ELF-1 (cell line): ENCODE results near the gene GRIP2.
"Not testable (repeated sequence)": the region's sequence is repeated elsewhere in the genome, so short reads cannot be mapped to it uniquely, and the experiment has no call there.

Experiments
- DNase-seq: peaks from one replicate; pipeline ENCODE4 v3.0.0-alpha.2; 2016; ENCODE audit warnings: low read depth, low spot score

The GRIP2 gene

DNA sequence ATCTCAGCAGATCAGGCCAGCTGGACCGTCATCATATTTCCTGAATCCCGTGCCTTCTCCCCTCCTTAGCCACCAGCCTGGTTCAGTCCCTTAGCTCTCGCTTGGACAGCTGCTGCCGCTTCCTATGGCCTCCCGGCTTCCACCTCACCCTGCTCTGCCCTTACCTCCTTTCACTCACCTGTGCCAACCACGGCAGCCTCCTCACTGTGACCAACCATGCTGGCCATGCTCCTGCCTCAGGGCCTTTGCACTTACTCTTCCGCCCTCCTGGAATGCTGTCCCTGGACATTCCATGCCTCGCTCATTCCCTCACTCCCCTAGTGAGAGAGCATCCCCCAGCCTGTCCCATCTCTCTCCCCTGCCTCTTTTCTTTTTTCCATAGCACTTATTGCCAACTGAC lies 19.2 kb downstream of the GRIP2 start:
- DNase-seq = peak; percentile 40

GRCh38 chr3:14520149-14520548 lies 20.0 kb downstream of the GRIP2 start:
- DNase-seq = peak; percentile 56

GRCh38 chr3:14519406-14519805 lies 20.7 kb downstream of the GRIP2 start:
- no peak for DNase-seq

GRCh38 chr3:14518893-14519292 lies 21.2 kb downstream of the GRIP2 start:
- DNase-seq = no peak

- no peak for DNase-seq
These were observed 21.7 kb downstream of the GRIP2 start for GRCh38 chr3:14518432-14518802.

- no peak for DNase-seq
These were observed 22.3 kb downstream of the GRIP2 start for GRCh38 chr3:14517601-14518431.

DNA sequence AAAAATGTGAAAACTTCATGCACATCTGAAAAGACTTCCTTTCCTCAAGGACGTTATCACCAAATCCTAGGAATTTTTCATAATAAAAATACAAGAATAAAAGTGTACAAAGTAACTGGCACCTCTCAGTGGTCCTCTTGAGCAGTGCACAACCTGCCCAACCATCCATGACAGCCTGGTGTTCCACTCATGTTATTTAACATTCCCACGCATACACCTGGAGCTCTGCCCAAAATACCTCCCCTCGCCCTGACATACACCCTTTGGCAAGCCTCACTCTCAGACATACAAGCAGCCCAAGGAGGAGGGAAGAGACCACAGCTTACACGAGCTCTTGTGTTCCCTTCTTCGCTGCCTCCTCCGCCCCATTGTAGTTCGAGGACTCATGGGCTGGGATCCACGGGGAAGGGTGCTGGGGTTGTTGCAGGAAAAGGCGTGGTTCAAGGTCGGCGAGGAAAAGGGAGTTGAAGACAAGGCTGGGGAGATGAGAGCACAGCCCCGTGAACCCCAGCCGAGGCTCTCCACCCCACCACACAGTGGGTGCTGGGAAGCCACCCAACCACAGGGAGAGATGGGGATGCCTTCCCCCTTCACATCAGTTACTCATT lies 23.3 kb downstream of the GRIP2 start:
- DNase-seq = no peak

- DNase-seq = not testable (repeated sequence)
These were observed 24.6 kb downstream of the GRIP2 start for GRCh38 chr3:14515526-14515925.

DNA sequence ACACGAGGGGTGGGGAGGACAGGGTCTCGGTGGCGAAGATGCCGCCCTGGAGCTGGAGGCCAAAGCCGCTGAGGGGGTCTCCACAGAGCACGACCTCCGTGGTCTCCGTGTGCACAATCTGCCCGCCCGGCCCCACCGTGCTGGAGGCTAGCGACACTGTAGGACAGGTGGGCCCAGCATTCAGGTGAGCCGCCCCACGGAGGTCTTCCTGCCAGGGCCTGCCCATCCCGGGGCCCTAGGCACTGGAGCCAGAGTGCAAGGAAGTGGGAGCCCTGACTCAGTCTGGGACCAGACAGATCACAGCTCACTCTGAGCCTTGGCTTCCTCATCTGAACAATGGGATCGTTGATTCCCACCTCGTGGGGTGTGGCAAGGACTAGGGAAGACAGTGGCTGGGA lies 25.8 kb downstream of the GRIP2 start:
- no peak for DNase-seq

- no peak for DNase-seq
These were observed 26.4 kb downstream of the GRIP2 start for GRCh38 chr3:14513566-14514322.

GRCh38 chr3:14512942-14513327 lies 27.2 kb downstream of the GRIP2 start:
- no peak for DNase-seq

DNA sequence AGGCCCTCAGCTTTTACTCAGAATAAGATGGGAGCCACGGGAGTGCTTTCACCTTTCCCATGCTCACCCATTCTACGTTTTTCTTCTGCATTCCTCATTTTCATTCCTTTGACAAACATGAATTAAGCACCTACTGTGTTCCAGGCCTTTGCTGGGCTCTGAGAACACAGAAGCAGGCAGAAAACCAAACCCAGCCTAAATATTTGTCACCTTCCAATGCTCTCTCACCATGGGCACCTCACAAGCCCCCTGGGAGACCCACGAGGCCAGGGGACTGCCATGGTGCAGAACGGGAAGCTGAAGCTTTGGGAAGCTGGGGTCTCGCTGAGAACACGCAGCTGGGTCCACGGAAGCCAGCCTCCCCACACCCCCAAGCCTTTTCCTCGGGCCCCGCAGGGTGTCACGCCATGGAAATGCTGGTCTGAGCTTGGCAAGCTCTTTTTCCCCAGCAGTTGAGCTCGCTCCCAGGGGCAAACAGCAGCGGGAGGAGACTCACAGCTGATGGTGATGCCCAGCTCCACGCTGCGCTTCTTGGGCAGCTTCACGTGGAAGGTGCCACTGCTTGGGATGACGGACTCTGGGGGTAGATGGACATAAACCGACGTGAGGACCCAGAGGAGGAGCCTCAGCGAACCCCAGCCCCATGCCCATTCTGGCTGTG lies 27.7 kb downstream of the GRIP2 start:
- DNase-seq = no peak

DNA sequence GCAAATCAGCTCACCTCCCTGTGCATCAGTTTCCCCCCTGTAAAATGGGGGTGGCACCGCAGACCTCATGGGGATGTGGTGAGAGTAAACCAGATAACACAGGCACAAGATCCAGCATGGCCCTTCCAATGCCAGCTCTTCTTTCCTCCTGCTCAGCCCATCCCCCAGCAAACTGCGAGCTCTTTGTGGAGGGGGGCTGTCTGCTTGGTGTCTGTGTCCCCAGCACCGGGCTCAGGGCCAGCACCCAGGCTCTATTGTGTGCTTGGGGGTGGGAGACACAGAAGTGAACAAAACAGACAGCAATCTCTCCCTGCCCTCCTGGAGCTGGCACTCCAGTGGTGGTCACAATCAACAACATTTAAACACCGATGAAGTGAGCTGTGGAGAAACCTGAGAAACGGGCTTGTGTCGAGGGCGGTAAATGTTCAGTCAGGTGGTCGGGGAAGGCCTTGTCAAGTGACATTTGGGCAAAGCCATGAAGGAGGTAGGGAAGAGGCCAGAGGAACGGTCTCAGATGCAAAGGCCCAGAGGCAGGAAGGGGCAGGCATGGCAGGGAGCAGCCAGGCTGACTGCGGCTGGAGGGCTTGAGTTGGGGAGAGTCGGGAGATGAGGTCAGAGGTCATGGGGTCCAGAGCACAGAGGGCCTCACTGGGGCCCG lies 28.4 kb downstream of the GRIP2 start:
- DNase-seq = no peak

DNA sequence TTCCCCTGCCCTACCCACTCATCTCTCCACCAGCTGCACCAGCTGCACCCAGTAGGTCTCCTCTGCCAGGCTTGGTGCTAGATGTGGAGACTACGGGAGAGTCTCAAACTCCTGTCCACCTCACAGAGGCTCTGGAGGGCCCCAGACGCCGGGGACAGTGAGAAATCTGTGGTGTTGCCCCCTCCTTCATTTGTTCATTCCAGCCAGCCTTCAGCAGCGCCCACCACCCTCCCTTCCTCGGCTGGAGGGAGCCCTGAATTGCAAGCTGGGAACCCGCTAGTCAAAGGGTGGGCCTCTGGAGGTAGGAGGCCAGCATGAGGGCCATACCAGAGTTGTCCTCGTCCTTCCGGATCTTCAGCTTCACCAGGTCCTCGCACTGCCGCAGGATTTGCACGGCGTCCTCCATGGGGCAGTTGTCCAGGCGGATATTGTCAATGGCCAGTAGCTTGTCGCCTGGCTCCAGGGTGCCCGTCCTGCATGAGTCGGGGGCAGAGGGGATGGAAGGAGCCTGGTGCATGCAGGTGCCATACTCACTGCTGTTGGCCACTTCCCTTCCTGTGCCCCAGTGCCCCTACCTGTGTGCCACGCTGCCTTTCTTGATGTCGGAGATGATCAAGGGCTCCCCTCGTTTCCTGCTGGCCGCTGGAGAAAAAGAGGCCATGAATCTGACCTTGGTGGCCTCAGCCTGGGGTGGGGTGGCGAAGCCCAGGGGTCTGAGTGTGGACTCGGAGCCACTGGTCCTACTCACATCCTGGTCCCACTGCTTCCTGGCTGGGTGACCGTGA lies 29.1 kb downstream of the GRIP2 start:
- DNase-seq = no peak

- DNase-seq = no peak
These were observed 30.4 kb downstream of the GRIP2 start for GRCh38 chr3:14509796-14510100.

GRCh38 chr3:14508966-14509795 lies 31.0 kb downstream of the GRIP2 start:
- DNase-seq = peak; percentile 90

GRCh38 chr3:14508505-14508819 lies 31.7 kb downstream of the GRIP2 start:
- no peak for DNase-seq

DNA sequence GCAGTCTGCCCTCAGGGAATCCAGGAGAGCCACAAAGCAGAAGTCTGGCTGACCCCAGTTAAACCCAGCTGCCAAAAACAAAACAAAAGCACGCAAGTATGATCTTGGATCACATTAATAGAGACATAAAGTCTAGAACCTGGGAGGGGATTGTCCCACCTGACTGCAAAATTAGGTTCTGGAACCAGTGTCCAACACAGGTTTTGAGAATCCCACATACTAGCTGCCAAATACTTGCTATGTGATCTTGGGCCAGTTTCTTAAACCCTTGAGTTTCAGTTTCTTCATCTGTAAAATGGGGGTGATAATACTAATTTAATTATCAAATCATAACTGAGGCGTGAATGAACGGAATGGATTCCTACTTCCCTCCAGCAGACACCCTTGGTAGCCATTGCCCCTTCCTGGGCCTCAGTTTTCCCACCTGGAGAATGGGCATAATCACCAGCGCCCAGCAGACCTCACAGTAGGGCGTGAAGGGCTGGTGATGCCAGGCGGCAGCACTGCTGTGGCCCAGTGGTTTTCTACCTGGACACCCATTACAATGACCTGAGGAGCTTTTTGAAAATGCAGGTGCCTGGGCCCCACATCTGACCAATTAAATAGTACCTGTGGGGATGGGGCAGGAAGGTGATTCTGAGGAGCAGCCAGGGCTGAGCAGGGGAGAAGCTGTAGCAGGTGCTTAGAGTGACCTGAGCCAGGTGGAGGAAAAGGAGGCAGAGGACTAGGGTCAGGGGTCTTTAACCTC lies 32.2 kb downstream of the GRIP2 start:
- no peak for DNase-seq

DNA sequence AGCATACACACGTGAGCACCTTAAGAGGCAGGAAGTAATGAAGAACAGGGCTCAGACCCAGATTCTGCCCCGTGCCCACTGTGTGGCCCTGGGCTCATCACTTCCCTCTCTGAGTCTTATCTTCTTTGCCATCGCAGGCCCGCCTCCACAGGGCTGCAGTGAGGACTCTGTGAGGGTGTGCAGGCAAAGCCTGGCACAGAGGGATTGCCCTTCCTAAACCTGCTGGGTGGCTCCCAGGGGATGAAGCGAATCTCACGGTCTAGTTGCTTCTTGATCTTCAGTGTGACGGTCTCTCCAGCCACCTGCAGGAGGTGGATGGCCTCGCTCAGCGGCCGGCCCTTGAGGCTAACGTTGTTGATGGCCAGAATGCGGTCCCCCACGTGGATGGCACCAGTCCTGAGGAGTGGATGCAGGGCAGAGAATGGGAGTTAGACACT lies 32.8 kb downstream of the GRIP2 start:
- no peak for DNase-seq
